ENCODE data around the gene ANKRD9. TPM values are rescaled to one million over a fixed set of nuclear protein-coding genes. Genes with fewer than 3 reads are reported as not detected.

The ANKRD9 gene
- total and polyA plus RNA-seq, 2 of the 13 experiments (the other 11 are each of a cell fraction or from before 2014, with no cell fraction given): 10.0 to 15.0 TPM

DNA sequence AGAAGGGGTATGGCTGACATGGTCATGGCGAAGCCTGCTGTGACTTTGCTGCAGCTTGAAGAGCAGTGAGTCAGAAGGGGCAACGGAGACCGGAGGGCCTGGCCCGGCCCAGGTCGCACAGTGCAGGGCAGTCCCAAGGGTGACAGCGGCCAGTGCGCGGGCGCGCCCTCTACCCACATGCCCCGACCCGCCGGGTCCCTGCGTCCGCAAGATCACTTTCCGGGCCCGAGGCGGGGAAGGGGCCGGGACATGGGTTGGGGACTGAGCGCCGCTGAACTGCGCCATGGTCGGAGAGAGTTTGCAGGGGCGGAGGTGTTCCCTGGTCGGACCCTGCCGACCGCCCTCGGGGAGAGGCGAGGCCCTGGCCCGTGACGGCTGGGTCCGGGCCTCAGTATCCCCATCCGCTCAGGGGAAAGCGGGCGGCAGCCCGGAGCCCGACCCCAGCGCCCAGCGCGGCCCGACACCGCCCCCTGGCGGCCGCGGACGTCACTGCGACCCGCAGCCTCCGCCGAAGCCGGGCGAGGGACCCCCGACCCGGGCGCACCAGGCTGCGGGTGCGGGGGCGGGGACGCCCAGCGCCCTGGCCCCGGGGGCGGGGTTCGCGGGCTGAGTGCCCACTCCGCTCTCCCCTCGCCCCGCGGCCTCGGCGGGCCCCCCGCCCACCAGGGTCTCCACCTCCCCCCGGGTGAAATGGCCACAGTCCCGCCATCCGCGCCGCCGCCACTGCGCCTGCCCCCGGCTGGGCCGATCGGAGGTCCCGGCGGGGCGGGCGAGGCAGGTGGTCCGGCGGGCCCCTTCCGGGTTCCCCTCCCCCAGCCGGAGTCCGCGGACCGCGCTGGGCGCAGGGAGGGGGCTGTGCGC, 7.2 kb upstream of the ANKRD9 start (continued):
- TF ChIP-seq, protein P1, sequence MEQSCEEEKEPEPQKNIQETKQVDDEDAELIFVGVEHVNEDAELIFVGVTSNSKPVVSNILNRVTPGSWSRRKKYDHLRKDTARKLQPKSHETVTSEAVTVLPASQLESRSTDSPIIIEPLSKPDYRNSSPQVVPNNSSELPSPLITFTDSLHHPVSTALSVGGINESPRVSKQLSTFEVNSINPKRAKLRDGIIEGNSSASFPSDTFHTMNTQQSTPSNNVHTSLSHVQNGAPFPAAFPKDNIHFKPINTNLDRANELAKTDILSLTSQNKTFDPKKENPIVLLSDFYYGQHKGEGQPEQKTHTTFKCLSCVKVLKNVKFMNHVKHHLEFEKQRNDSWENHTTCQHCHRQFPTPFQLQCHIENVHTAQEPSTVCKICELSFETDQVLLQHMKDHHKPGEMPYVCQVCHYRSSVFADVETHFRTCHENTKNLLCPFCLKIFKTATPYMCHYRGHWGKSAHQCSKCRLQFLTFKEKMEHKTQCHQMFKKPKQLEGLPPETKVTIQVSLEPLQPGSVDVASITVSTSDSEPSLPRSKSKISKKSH (CRISPR knock-in tag; IDR thresholded peaks at IDR 0.05; ENCODE audit: borderline replicate concordance): 0 out of 2 replicates have a peak, but pooled peaks have one; percentile 63
- peak; percentile 51; the same call in 1 of the 2 replicates for TF ChIP-seq ZNF614 (CRISPR knock-in tag; IDR thresholded peaks at IDR 0.05; ENCODE audit: borderline replicate concordance)
- TF ChIP-seq NONO (IDR thresholded peaks at IDR 0.05): no peak
- TF ChIP-seq NONO (CRISPR knock-in tag; conservative IDR thresholded peaks at IDR 0.05): peak; percentile 72
- no peak for TF ChIP-seq ZNF180 (CRISPR knock-in tag; IDR thresholded peaks at IDR 0.05; ENCODE audit: borderline replicate concordance, low read depth)
- TF ChIP-seq CENPX (CRISPR knock-in tag; IDR thresholded peaks at IDR 0.05): no peak
- TF ChIP-seq RFXANK (CRISPR knock-in tag; IDR thresholded peaks at IDR 0.05): no peak
- TF ChIP-seq ZKSCAN1 (IDR thresholded peaks at IDR 0.05; ENCODE audit: low read length): no peak
- TF ChIP-seq ZNF124 (CRISPR knock-in tag; IDR thresholded peaks at IDR 0.05): 0 out of 2 replicates have a peak, but pooled peaks have one; percentile 33
- no peak for TF ChIP-seq ELF1 (CRISPR knock-in tag; IDR thresholded peaks at IDR 0.05)
- peak; percentile 49; the same call in 1 of the 2 replicates for TF ChIP-seq IRF9 (CRISPR knock-in tag; IDR thresholded peaks at IDR 0.05; ENCODE audit: borderline replicate concordance)
- TF ChIP-seq, protein P2, sequence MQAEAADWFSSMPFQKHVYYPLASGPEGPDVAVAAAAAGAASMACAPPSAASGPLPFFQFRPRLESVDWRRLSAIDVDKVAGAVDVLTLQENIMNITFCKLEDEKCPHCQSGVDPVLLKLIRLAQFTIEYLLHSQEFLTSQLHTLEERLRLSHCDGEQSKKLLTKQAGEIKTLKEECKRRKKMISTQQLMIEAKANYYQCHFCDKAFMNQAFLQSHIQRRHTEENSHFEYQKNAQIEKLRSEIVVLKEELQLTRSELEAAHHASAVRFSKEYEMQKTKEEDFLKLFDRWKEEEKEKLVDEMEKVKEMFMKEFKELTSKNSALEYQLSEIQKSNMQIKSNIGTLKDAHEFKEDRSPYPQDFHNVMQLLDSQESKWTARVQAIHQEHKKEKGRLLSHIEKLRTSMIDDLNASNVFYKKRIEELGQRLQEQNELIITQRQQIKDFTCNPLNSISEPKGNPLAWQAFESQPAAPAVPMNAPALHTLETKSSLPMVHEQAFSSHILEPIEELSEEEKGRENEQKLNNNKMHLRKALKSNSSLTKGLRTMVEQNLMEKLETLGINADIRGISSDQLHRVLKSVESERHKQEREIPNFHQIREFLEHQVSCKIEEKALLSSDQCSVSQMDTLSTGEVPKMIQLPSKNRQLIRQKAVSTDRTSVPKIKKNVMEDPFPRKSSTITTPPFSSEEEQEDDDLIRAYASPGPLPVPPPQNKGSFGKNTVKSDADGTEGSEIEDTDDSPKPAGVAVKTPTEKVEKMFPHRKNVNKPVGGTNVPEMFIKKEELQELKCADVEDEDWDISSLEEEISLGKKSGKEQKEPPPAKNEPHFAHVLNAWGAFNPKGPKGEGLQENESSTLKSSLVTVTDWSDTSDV (CRISPR knock-in tag; IDR thresholded peaks at IDR 0.05): no peak
- TF ChIP-seq ZBTB43 (CRISPR knock-in tag; conservative IDR thresholded peaks at IDR 0.05): peak; percentile 70; the same call in 1 of the 2 replicates
- TF ChIP-seq SOX13 (IDR thresholded peaks at IDR 0.05): no peak
- 0 out of 4 replicates have a peak, but pooled peaks of 1 of the 2 experiments have one; percentile 5 for TF ChIP-seq SOX13 (CRISPR knock-in tag; conservative IDR thresholded peaks at IDR 0.05 in 1 of 2, IDR thresholded peaks at IDR 0.05 in 1 of 2)
- 0 out of 2 replicates have a peak, but pooled peaks have one; percentile 33 for TF ChIP-seq PPARG (CRISPR knock-in tag; conservative IDR thresholded peaks at IDR 0.05)
- TF ChIP-seq SALL2 (CRISPR knock-in tag; IDR thresholded peaks at IDR 0.05): 0 out of 2 replicates have a peak, but pooled peaks have one; percentile 22
- TF ChIP-seq MXD4 (CRISPR knock-in tag; IDR thresholded peaks at IDR 0.05): no peak
- TF ChIP-seq CC2D1A (CRISPR knock-in tag; IDR thresholded peaks at IDR 0.05): no peak
